HG03520 (cell line): ENCODE results near the gene EPHA6.

ENCODE experiments used
- ATAC-seq: cut with Tn5 transposase; IDR thresholded peaks from one replicate; pipeline ENCODE4 v1.9.1; 2021; ENCODE audit warnings: mild to moderate bottlenecking, moderate library complexity; ENCODE audit not compliant: unreplicated experiment

The EPHA6 gene

GRCh38 chr3:97765336-97765735 lies 950.9 kb downstream of the EPHA6 start:
- ATAC-seq, result no peak

GRCh38 chr3:97772926-97773325 lies 958.5 kb downstream of the EPHA6 start:
- ATAC-seq, result no peak

- no peak for ATAC-seq
Measured at GRCh38 chr3:97778152-97778551, 963.8 kb downstream of the EPHA6 start.

GRCh38 chr3:97793420-97794019 lies 979.1 kb downstream of the EPHA6 start:
- peak; percentile 80 for ATAC-seq

- no peak for ATAC-seq
Measured at GRCh38 chr3:97795951-97796350, 981.6 kb downstream of the EPHA6 start.
